Skeletal muscle tissue (tissue), 4 donors: ENCODE data around the gene CRYBG2. TPM values are rescaled to one million over a fixed set of nuclear protein-coding genes. Genes with fewer than 3 reads are reported as not detected.

Experiments
- H3K27ac ChIP-seq: one replicate; pipeline ENCODE4 v1.7.0; 2013; ENCODE audit warnings: mild to moderate bottlenecking, low read depth, low read length, inconsistent platforms
- H3K27me3 ChIP-seq, 3 donors: one replicate each; pipeline ENCODE4 v1.7.0; 2013; ENCODE audit warnings: low read length in 3 of 3; ENCODE audit not compliant: control insufficient read depth in 3 of 3, insufficient read depth in 3 of 3
- H3K36me3 ChIP-seq, 3 donors: one replicate each; pipeline ENCODE4 v1.7.0; 2013; ENCODE audit warnings: low read length in 3 of 3; ENCODE audit not compliant: control insufficient read depth in 3 of 3, insufficient read depth in 3 of 3
- H3K4me1 ChIP-seq, 3 donors: one replicate each; pipeline ENCODE4 v1.7.0; 2013; ENCODE audit warnings: low read length in 3 of 3, mild to moderate bottlenecking in 3 of 3; ENCODE audit not compliant: control insufficient read depth in 3 of 3, insufficient read depth in 3 of 3
- H3K4me3 ChIP-seq, 3 donors: one replicate each; pipeline ENCODE4 v1.7.0; 2013; ENCODE audit warnings: low read length in 3 of 3
- H3K9ac ChIP-seq, 3 donors: one replicate each; pipeline ENCODE4 v1.7.0; 2013; ENCODE audit warnings: low read length in 3 of 3, mild to moderate bottlenecking in 3 of 3, moderate library complexity in 2 of 3, low read depth in 1 of 3
- H3K9me3 ChIP-seq, 3 donors: one replicate each; pipeline ENCODE4 v1.7.0; 2013; ENCODE audit warnings: low read length in 3 of 3; ENCODE audit not compliant: control insufficient read depth in 3 of 3
- total RNA-seq: library from RNA; depleted of rRNA; stranded (reverse); fragments of >200 nt; gene quantifications from one replicate; pipeline ENCODE4 v1.2.3, GENCODE V29; 2014
- donor health status: Osteomylitis.

The CRYBG2 gene, protein sequence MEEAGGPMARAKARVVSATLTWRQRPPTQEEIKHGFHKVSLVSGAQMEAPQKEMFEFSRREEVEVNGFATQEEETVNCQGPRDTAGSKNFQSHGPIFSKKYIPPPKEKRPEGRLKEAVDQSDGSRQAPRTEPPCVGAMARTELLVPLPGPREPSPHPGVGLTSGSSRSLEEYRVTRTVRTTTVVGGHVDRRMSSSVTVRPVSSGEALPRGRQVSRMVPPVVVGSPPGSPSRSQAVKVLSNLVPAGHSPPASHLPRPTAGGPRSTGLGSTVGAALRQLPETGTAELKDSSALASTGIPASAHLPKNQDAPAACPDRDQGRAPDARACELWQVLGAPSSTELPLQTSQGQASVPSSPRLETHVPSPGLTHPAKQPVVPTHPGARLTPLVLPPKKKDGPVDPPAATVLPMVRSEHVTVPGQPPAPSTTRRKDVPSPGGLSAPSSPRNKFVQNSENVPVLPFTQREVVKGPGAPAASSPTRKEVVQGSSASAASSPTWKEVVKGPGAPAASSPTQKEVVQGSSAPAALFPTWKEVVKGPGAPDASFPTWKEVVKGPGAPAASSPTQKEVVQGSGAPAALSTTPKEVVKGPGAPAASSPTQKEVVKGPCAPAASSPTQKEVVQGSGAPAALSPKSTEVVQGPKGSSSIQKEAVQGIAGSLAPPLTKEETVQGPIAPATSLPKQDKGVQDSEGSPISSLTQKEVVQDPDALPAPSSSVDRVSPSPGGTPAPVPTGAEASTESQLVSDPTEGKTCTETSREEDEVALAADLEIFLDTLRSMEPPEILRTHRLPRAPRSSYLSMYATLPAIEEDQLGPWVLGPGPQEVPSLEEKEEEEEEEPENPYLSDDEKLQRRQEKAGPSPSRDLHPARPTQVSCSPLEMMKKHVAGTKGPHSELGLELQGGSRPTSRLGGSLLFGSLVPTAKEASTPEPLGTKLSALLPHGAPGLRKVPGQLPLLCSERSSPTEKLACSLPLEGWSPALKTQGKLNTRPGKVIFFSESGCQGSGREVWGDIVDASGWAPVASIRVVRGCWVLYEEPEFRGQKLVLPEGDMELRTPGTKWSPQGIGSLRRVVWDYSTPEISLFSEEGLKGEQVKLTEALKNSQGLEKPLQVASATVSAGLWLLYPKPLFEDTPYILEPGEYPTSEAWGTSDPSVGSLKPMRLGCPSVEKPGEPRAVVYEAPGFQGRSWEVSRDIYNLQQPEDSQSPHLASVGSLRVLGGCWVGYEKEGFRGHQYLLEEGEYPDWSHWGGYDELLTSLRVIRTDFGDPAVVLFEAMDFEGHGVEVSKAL (N-terminal part only)
- total RNA-seq, result not detected

DNA sequence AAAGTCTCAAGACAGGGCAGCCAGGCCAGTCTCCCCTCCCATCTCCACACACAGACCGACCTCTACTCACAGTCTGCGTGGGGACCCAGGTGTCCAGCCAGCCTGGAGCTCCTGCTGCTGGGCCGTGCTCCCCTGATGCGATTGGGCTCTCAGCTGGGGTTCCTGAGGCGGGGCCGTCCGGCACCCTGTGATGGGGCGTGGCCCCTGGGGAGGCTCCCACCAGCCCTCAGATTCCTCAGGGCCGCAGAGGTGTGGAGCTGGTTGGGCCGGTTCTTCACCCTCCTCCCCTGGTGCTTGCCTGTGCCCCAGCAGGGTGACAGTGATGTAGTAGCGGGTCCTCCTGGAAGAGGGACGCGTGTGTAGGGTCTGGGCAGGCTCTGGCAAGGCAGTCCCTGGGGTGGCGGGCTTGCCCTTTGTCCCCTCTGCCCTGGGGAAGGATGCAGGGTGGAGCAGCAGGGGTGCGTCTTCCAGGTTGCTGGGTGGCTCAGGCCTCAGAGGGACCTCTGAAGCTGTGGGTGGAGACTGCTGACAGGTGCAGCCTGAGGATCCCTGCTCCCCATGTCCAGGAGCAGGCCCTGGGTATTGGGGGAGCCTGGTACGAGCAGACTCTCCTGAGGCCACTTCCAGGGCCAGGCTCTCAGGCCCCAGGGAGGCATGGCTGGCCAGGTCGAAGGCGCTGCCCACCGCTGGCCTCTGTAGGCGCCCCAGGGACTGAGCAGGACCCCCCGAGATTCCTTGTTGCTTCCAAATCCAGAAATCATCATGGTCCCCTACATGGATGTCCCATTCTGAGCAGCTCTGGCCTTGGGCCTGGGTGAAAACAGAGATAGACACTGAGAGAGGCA, at the start of gene CRYBG2:
CRYBG2 (minus strand) TSS at position 155 of the 845 bp plus-strand sequence. CDS start 7,473 bp downstream, outside the sequence.
- Histone ChIP-seq H3K9ac (no peak within 1 kb of the TSS), H3K36me3 (no peaks in the 10 kb centered on the region), H3K9me3 (no peaks in the 10 kb centered on the region), H3K4me3 (no peak within 1 kb of the TSS), H3K27ac (no peak within 1 kb of the TSS), H3K4me1 (no peaks in the 10 kb centered on the region), H3K27me3 (peaks cover 21 to 39% (median 21%) of the 10 kb centered on the region in 3 donors)

GRCh38 chr1:26403656-26404055, 49.7 kb upstream of the CRYBG2 start:
- H3K27me3 ChIP-seq, result peaks cover 9 to 13% (median 12%) of the 10 kb centered on the region in 3 donors
- H3K4me3 ChIP-seq, result no peak overlapping the region
- H3K27ac ChIP-seq, result no peak overlapping the region
- no peaks in the 10 kb centered on the region for H3K36me3 ChIP-seq
- no peak overlapping the region for H3K9ac ChIP-seq
- H3K9me3 ChIP-seq, result no peaks in the 10 kb centered on the region
- H3K4me1 ChIP-seq, result no peaks in the 10 kb centered on the region

DNA sequence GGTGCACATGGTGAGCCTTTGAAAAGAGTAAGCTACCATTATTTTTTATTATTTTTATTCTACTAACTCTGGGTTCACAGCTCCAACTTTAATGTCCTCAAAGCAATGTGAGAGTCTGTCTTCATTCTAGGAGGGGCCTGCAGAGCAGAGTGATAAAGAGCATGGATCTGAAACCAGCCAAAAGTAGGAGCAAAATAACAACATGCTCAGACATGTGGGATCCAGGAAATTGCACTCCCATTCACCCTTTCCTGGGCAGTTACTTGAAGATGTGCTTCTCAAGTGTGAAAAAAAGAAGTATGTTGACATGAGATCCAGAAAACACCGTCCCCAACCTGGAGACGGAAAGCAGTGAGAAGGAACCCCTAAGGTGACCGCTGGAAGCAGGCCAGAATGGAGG, 48.0 kb upstream of the CRYBG2 start:
- no peak overlapping the region for H3K9ac ChIP-seq
- no peak overlapping the region for H3K4me3 ChIP-seq
- H3K9me3 ChIP-seq, result no peaks in the 10 kb centered on the region
- peaks cover 9 to 13% (median 12%) of the 10 kb centered on the region in 3 donors for H3K27me3 ChIP-seq
- H3K4me1 ChIP-seq, result no peaks in the 10 kb centered on the region
- no peaks in the 10 kb centered on the region for H3K36me3 ChIP-seq
- no peak overlapping the region for H3K27ac ChIP-seq

- no peak overlapping the region for H3K9ac ChIP-seq
- peaks cover 7 to 11% (median 8%) of the 10 kb centered on the region in 3 donors for H3K27me3 ChIP-seq
- no peaks in the 10 kb centered on the region for H3K4me1 ChIP-seq
- H3K27ac ChIP-seq, result no peak overlapping the region
- no peak overlapping the region for H3K4me3 ChIP-seq
- H3K36me3 ChIP-seq, result no peaks in the 10 kb centered on the region
- no peaks in the 10 kb centered on the region for H3K9me3 ChIP-seq
Observed at GRCh38 chr1:26399034-26399433, 45.1 kb upstream of the CRYBG2 start.

DNA sequence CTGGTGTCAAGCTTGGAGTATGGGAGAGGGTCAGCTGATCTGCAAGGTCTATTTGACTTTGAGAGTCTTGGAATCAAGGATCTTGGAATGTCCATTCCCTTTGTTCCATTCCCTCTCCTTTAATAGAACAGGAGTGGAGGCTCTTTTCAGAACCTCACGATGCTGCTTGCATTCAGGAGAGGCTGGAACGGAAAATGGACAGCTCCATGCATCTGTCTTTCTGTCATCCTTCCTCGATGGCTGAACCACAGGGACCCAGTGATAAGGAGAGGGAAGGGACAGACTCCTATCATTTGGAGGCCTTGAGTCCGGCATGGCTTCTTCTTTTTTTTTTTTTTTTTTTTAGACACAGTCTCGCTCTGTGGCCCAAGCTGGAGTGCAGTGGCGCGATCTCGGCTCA, 41.8 kb upstream of the CRYBG2 start:
- H3K27me3 ChIP-seq, result no peaks in the 10 kb centered on the region
- H3K27ac ChIP-seq, result no peak overlapping the region
- no peak overlapping the region for H3K9ac ChIP-seq
- H3K9me3 ChIP-seq, result no peaks in the 10 kb centered on the region
- H3K4me3 ChIP-seq, result no peak overlapping the region
- no peaks in the 10 kb centered on the region for H3K4me1 ChIP-seq
- no peaks in the 10 kb centered on the region for H3K36me3 ChIP-seq

- Histone ChIP-seq H3K36me3 (no peaks in the 10 kb centered on the region), H3K27ac (no peak overlapping the region), H3K4me3 (no peak overlapping the region), H3K9ac (no peak overlapping the region), H3K27me3 (peaks cover 5 to 6% (median 5%) of the 10 kb centered on the region in 3 donors), H3K9me3 (no peaks in the 10 kb centered on the region), H3K4me1 (no peaks in the 10 kb centered on the region)
Observed at GRCh38 chr1:26391450-26391849, 37.5 kb upstream of the CRYBG2 start.

- H3K27me3 ChIP-seq, result peaks cover 5 to 9% (median 6%) of the 10 kb centered on the region in 3 donors
- H3K27ac ChIP-seq, result no peak overlapping the region
- H3K4me1 ChIP-seq, result no peaks in the 10 kb centered on the region
- H3K9ac ChIP-seq, result no peak overlapping the region
- H3K9me3 ChIP-seq, result no peaks in the 10 kb centered on the region
- H3K4me3 ChIP-seq, result no peak overlapping the region
- no peaks in the 10 kb centered on the region for H3K36me3 ChIP-seq
Observed at GRCh38 chr1:26389604-26390247, 35.8 kb upstream of the CRYBG2 start.

- peaks cover 5 to 9% (median 6%) of the 10 kb centered on the region in 3 donors for H3K27me3 ChIP-seq
Observed at GRCh38 chr1:26388791-26389445, 35.0 kb upstream of the CRYBG2 start.

More at GRCh38 chr1:26388791-26389445, 35.0 kb upstream of the CRYBG2 start:
- no peak overlapping the region for H3K27ac ChIP-seq
- no peak overlapping the region for H3K9ac ChIP-seq
- no peaks in the 10 kb centered on the region for H3K9me3 ChIP-seq
- H3K4me3 ChIP-seq, result no peak overlapping the region
- H3K4me1 ChIP-seq, result no peaks in the 10 kb centered on the region
- H3K36me3 ChIP-seq, result no peaks in the 10 kb centered on the region
